Kidney (tissue), 14 donors: Measurements from ENCODE around the gene RALGPS1. TPM values are rescaled to one million over a fixed set of nuclear protein-coding genes. Genes with fewer than 3 reads are reported as not detected.
A peak's percentile ranks its signal among the peaks of the same experiment; 100 is the strongest.

Source experiments
- DNase-seq, 5 donors: peaks; one replicate each; pipeline ENCODE4 v3.0.0-alpha.2; 2013 to 2020
- FAIRE-seq: peaks from 2 replicates; lab custom pipeline; 2012; peaks lifted over from hg19 to GRCh38; lab: Jason Lieb, UNC
- H3K27ac ChIP-seq, 2 donors: one replicate each; pipeline ENCODE4 v1.7.0; 2013; ENCODE audit warnings: low read depth in 2 of 2, low read length in 2 of 2, inconsistent platforms in 1 of 2
- H3K27me3 ChIP-seq: one replicate; pipeline ENCODE4 v1.7.1; 2013; ENCODE audit warnings: low read length, inconsistent platforms; ENCODE audit not compliant: control insufficient read depth, insufficient read depth
- H3K36me3 ChIP-seq, 3 donors: one replicate each; pipeline versions ENCODE4 v1.7.0 to v1.7.1; 2013; ENCODE audit warnings: low read length in 3 of 3, control low read depth in 1 of 3, inconsistent platforms in 1 of 3; ENCODE audit not compliant: insufficient read depth in 3 of 3, control insufficient read depth in 2 of 3
- H3K4me1 ChIP-seq, 3 donors: one replicate each; pipeline versions ENCODE4 v1.7.0 to v1.7.1; 2013; ENCODE audit warnings: low read length in 3 of 3, inconsistent platforms in 1 of 3, low read depth in 1 of 3; ENCODE audit not compliant: control insufficient read depth in 2 of 3, insufficient read depth in 2 of 3
- H3K4me3 ChIP-seq, 3 donors: one replicate each; pipeline versions ENCODE4 v1.7.0 to v1.8.1; 2013; ENCODE audit warnings: low read length in 3 of 3, control low read depth in 1 of 3, inconsistent platforms in 1 of 3
- H3K9ac ChIP-seq, 3 donors: one replicate each; pipeline versions ENCODE4 v1.7.0 to v1.7.1; 2013; ENCODE audit warnings: low read length in 3 of 3, control low read depth in 1 of 3, inconsistent platforms in 1 of 3
- H3K9me3 ChIP-seq, 3 donors: one replicate each; pipeline versions ENCODE4 v1.7.0 to v1.7.1; 2013; ENCODE audit warnings: low read length in 3 of 3, control low read depth in 1 of 3, inconsistent platforms in 1 of 3; ENCODE audit not compliant: control insufficient read depth in 2 of 3, insufficient read depth in 1 of 3
- CTCF ChIP-seq: IDR thresholded peaks from 3 replicates; pipeline ENCODE4 v1.5.1; 2012; ENCODE audit warnings: mild to moderate bottlenecking, moderate library complexity, borderline replicate concordance; ENCODE audit not compliant: insufficient read depth; ENCODE audit errors: extremely low read depth
- intact Hi-C: fragments of 100-400 bp; cut with DNase I; formaldehyde crosslinking; loops from one replicate; pipeline ENCODE4 v1.11.1; 2022
- polyA plus RNA-seq: library from polyadenylated mRNA; stranded (reverse); fragments of 350-450 nt; fragmentation: Illumina TruSeq; extraction: RNeasy Lipid Tissue Mini Kit (QIAGEN cat#74804); gene quantifications from one replicate; pipeline ENCODE4 v1.2.3, GENCODE V29; 2014; ENCODE audit warnings: low read depth, low replicate concordance; ENCODE audit not compliant: insufficient read depth
- total RNA-seq: library from RNA; stranded (reverse); fragmentation: NEBNext Ultra II Directional; extraction: Animal tissue kit (Norgen Biotek cat#: 25700); gene quantifications from one replicate; pipeline ENCODE4 v1.2.1, GENCODE V29; 2021
- donor health status: control.
- donor health status: control.
- donor health status: control.
- donor health status: control.
- donor health status: control.
- donor health status: DM: yes; HTN: yes; CAD: no.
- donor health status: Normal renal cell carcinoma (clear cell type).

RALGPS1 gene
- total and polyA plus RNA-seq, 2 donors from 2014 or later: 9.4 to 25.2 TPM

GRCh38 chr9:127095411-127095810, 180.8 kb downstream of the RALGPS1 start:
- Histone ChIP-seq H3K27me3 (no peaks in the 10 kb centered on the region), H3K36me3 (peaks cover 0 to 8% (median 4%) of the 10 kb centered on the region in 3 donors), H3K9ac (no peak overlapping the region), H3K4me1 (no peaks in the 10 kb centered on the region), H3K9me3 (no peaks in the 10 kb centered on the region), H3K4me3 (no peak overlapping the region), H3K27ac (no peak overlapping the region)
- intact Hi-C loops: no loop called here
- peak in 2 of 5 donors; percentile 26 to 42 for DNase-seq
- FAIRE-seq: no peak
- TF ChIP-seq CTCF: no peak

GRCh38 chr9:127096208-127096607, 181.6 kb downstream of the RALGPS1 start:
- H3K9ac ChIP-seq: no peak overlapping the region
- TF ChIP-seq CTCF: no peak
- H3K4me3 ChIP-seq: no peak overlapping the region
- no peak overlapping the region for H3K27ac ChIP-seq
- H3K9me3 ChIP-seq: no peaks in the 10 kb centered on the region
- H3K4me1 ChIP-seq: no peaks in the 10 kb centered on the region
- H3K27me3 ChIP-seq: no peaks in the 10 kb centered on the region
- intact Hi-C loops: no loop called here
- H3K36me3 ChIP-seq: peaks cover 0 to 7% (median 4%) of the 10 kb centered on the region in 3 donors
- DNase-seq (no peak), FAIRE-seq (no peak)

- Histone ChIP-seq H3K9ac (no peak overlapping the region), H3K9me3 (no peaks in the 10 kb centered on the region), H3K4me3 (no peak overlapping the region), H3K4me1 (no peaks in the 10 kb centered on the region), H3K27ac (no peak overlapping the region), H3K27me3 (no peaks in the 10 kb centered on the region), H3K36me3 (no peaks in the 10 kb centered on the region)
- DNase-seq (no peak), FAIRE-seq (no peak)
- TF ChIP-seq CTCF: no peak
- intact Hi-C loops: no loop called here
Measured at GRCh38 chr9:127097683-127098082, 183.1 kb downstream of the RALGPS1 start.

GRCh38 chr9:127098916-127099553, 184.5 kb downstream of the RALGPS1 start:
- no peak for TF ChIP-seq CTCF
- no peak overlapping the region for H3K4me3 ChIP-seq
- no peak overlapping the region for H3K27ac ChIP-seq
- H3K27me3 ChIP-seq: no peaks in the 10 kb centered on the region
- peaks cover 0 to 5% (median 0%) of the 10 kb centered on the region in 3 donors for H3K4me1 ChIP-seq
- no peaks in the 10 kb centered on the region for H3K36me3 ChIP-seq
- DNase-seq (no peak), FAIRE-seq (no peak)
- H3K9ac ChIP-seq: no peak overlapping the region
- H3K9me3 ChIP-seq: no peaks in the 10 kb centered on the region
- intact Hi-C loops: no loop called here
